Testis (tissue), 2 donors: ENCODE results near the gene DNALI1.

ENCODE experiments used
- POLR2A ChIP-seq: fragments of 450-650 bp; IDR thresholded peaks from one replicate; pipeline ENCODE4 v1.6.1; 2017; ENCODE audit warnings: antibody characterized with exemption, mild to moderate bottlenecking, moderate library complexity
- TF ChIP-seq, protein P1 (sequence below), 3 experiments: fragments of 450-650 bp in 2 of 3; fragments of 200-600 bp in 1 of 3; sonication (generic) in 1 of 3; IDR thresholded peaks; one replicate each; pipeline ENCODE4 v1.5.1; 2016 to 2019; ENCODE audit warnings: antibody characterized with exemption in 3 of 3, mild to moderate bottlenecking in 2 of 3, moderate library complexity in 1 of 3

GRCh38 chr1:37562984-37563383 is 6.2 kb downstream of the DNALI1 start:
- TF ChIP-seq, protein P1, sequence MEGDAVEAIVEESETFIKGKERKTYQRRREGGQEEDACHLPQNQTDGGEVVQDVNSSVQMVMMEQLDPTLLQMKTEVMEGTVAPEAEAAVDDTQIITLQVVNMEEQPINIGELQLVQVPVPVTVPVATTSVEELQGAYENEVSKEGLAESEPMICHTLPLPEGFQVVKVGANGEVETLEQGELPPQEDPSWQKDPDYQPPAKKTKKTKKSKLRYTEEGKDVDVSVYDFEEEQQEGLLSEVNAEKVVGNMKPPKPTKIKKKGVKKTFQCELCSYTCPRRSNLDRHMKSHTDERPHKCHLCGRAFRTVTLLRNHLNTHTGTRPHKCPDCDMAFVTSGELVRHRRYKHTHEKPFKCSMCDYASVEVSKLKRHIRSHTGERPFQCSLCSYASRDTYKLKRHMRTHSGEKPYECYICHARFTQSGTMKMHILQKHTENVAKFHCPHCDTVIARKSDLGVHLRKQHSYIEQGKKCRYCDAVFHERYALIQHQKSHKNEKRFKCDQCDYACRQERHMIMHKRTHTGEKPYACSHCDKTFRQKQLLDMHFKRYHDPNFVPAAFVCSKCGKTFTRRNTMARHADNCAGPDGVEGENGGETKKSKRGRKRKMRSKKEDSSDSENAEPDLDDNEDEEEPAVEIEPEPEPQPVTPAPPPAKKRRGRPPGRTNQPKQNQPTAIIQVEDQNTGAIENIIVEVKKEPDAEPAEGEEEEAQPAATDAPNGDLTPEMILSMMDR (IDR thresholded peaks at IDR 0.05), result no peak
- no peak for TF ChIP-seq POLR2A
